GM18505 (cell line): ENCODE results near the gene UBA6.
"Not testable (repeated sequence)": the region's sequence is repeated elsewhere in the genome, so short reads cannot be mapped to it uniquely, and the experiment has no call there.

Experiments
- ATAC-seq: cut with Tn5 transposase; IDR thresholded peaks from one replicate; pipeline ENCODE4 v1.9.1; 2021; ENCODE audit not compliant: unreplicated experiment
- POLR2A ChIP-seq: IDR thresholded peaks from 4 replicates; pipeline ENCODE4 v1.6.1; 2011; ENCODE audit warnings: borderline replicate concordance; ENCODE audit not compliant: insufficient read depth, insufficient read length; ENCODE audit errors: extremely low read depth

Gene UBA6

DNA sequence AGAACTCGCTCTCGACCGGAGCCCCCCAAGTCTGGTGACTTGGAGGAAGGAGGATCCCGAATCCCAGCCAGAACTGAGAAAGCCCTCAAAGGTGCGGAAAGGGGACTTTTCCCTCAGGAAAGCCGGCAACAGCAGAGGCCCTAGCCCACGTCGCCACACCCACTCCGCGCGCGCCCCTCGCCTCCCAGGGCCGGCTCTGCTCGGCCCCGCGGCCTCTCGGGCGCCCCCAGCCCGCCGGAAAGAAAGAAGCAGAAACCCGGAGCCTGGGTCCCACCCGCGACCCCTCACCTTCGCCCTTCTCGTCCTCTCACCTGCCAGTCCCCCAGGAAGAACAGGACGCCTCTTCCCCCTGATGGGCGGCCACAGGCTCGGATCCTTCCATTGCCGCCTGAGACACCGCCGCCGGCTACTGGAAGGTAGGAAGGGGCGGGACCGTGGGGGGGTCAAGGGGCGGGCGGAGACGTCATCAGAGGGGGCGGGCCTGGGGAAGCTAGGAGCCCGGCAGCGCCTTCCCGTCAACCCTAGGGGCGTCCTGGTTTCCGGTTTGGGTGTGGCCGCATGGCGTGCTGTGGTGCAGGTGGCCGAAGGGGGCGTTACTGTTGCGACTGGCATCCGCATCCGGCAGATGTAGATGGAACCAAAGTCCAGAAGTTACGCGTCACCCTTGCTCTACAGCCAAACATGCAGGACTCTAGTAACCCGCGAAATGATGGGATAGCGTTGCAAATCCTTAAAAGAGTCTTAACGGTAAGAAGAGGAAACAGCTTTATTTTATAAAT is at the start of gene UBA6:
Gene UBA6, minus strand, starts transcription at position 418 of the 779 bp plus-strand sequence. Its CDS starts 36 bp downstream, at position 382.
- peak; percentile 92 for TF ChIP-seq POLR2A
- peak; percentile 98 for ATAC-seq

DNA sequence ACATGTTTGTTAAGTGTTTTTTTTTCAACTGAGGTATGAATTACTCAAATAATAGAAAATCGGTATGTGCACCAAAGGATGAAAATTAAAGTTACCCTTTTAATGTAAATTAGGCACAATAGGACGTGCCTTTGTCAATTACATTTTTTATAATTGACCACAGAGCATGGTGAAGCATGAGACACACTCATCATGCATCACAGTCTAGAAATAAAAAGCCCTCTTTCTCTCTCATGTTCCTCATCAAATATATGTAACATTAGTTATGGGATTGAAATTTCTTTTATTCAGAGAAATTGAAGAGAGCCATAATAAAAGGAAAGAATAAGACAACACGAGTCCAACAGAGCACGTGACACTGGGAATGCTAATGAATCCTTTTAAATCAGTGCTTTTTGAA is 49.7 kb upstream of the UBA6 start:
- no peak for ATAC-seq

DNA sequence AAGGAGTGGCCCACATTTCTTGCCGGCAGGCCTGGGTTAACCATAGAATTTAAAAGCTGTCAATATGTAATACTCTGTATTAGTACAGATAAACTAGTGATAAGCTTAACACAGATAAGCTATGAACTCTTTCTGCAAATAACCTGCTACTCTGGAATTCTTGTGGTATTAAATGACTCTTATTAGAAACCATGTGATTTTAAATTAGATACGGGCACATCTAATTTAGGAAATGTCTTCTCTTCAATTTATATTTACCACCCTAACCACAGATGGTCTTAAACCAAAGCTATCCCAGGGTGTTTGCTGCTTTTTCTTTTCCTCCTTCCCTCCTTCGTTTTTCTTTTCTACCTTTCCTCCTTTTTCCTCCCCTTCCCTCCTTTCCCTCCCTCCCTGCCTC is 48.3 kb upstream of the UBA6 start:
- ATAC-seq: no peak
- TF ChIP-seq POLR2A: no peak

More for the DNA sequence above, 49.7 kb upstream of the UBA6 start:
- TF ChIP-seq POLR2A: no peak

DNA sequence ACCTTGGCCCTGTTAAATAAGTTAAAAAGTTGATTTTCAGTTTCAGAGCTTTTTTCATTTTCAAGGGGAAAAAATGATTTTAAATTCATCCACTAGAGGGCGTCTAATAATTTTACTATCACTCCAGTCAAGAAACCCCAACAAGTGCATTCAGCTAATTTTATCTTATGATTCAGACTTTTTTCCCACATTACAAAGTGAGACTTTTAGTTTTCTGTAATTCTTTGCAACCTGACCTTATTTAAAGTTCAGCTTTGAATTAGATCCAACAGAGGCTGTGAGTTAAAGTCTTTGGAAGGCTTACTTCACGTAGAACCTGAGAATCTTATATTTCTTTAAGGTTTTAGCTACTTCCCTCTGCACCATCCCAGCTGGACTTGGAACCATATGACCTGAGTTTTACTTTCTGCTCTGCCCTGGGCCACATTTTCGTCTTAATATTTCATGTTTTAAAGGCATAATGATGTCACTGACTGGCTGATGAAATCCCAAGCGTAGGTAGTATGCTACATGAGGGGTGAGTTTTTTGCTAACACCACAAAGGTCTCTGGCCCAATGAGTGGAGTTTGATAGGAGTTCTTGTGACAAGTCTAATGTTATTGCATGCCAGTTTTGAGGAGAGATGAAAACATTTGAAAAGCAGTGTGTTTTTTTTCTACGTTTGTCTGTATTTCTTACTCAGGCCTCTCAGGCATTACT is 46.0 kb upstream of the UBA6 start:
- ATAC-seq: no peak
- no peak for TF ChIP-seq POLR2A

DNA sequence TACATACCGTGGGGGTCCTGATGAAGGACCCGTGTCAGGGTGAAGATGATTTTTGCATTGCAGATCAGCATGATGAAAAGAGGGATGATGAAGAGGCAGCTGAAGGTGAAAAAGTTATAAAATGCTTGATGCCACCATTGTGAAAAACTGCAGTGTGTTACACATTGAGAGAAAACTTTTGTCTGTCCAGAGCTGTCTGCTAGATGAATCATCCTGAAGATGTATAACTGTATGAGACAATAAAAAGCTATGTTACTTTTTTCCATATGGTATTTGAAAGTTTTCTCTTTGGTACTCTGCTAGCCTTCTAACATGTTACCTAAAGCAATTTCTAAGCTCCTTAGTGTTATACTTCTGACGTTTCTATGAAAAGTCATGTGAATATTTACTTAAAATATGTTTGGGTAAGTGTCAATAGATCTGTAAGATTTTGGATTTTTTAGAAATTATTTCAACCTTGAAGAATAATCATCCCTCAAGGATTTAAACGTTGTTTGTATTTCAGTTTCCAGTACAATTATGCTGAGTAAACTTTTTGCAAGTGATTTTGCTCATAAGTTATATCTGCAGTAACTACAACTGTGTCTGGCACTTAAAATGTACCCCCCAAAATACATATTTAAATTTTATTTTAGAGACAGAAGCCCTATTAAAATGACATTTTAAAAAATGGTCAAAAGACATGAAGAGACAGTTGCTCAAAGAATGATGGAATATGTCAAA is 43.8 kb upstream of the UBA6 start:
- no peak for TF ChIP-seq POLR2A
- no peak for ATAC-seq

DNA sequence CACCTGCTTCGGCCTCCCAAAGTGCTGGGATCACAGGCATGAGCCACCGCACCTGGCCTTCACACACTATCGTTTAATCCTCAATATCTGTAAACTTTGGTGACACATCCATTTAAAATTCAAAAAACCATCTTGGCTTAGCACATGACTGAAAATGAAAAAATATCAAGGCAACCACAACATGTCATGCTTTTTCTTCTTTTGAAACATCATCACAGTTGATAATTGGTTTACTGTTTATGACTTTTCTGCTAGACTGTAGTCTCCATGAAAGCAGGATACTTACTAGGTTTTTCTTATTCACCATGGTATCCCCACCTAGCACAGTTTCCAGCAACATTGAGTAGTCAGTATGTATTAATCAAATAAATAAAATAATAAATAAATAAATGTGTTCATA is 42.2 kb upstream of the UBA6 start:
- ATAC-seq: no peak
- TF ChIP-seq POLR2A: no peak

DNA sequence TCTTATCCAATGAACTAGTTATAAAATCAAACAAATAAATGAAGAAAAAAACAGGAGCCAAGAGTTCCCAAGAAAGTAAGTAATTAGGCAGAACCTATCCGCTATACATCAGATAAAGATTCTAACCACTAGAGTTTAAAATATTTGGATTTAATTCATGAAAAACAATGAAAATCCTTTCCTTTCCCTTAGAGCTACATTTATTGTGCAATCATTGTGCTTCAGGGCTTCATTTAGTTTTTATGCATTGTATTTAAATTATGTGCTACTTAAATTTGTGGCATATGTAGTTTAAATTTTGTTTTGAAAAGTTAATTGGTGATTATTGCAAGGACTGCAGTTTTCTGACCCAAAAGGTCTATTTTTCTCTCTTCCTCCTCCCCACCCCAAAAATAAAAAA is 35.3 kb upstream of the UBA6 start:
- no peak for ATAC-seq
- no peak for TF ChIP-seq POLR2A

DNA sequence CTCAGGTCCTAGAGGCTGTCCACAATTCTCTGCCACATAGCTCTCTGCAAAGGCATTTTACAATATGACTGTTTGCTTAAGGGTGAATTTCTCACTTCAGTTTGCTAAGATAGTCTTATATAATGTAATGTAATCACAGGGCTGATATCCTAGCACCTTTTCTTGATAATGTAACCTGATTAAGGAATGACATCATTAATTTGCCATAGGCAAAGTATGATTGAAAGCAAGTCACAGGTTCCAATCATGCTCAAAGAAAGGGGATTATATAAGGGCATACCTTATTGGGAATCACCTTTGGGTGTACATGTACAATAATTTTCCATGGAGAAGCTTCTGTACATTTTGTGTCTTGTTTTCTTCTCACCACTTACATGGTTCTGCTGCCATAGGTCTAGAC is 34.4 kb upstream of the UBA6 start:
- ATAC-seq: no peak
- TF ChIP-seq POLR2A: no peak

DNA sequence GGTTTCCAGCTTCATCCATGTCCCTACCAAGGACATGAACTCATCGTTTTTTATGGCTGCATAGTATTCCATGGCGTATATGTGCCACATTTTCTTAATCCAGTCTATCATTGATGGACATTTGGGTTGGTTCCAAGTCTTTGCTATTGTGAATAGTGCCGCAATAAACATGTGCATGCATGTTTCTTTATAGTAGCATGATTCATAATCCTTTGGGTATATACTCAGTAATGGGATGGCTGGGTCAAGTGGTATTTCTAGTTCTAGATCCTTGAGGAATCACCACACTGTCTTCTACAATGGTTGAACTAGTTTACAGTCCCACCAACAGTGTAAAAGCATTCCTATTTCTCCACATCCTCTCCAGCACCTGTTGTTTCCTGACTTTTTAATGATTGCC is 29.6 kb upstream of the UBA6 start:
- not testable (repeated sequence) for ATAC-seq

DNA sequence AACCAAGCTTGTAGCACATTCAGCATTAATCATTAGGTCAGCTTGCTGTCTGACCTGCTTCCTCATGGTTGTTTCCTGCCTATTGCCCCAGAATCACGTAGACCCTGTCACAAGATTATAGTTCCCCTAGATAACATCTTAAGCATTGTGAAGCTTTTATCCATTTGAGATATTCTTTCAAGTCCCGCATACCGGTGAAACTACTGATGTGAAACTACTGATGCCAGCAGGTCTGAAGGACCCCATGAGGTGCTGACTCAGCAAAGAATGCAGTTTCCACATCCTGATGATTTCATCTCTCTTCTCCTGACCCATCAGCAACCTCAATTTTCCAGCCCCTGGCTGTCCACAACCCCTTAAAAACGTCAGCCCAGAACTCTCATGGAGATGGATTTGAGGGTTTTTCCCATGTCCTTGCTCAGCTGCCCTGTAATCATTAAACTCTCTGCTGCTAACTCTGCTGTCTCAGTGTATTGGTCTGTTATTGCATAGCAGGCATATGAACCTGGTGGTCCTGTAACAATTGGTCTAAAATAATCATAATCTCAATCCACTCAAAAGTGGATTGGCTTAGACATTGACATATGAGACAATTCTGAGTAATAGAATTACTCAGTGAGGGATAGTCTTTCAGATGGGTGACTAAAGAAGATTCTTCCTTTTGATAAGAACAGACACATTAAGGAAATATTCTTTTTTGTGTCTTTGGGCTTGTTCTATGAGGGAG is 26.3 kb upstream of the UBA6 start:
- ATAC-seq: no peak
- no peak for TF ChIP-seq POLR2A

DNA sequence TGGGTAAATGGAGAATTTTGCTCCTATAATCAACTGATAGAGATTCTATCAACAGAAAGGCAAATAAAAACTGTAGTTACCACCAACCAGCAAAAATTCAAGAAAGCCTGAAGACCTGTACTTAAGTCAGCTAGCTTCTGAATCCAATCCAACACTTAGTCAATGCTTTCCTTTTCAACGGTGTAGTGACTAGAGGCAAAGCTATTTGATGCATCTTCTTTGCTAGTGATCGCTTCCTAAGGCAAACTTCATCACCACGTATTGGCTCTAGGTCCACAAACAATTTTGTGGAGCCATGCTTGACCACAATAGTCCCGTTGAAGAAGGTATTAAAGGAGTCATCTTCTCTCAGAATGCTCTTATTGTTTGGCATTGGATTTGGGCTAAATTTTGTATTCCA is 25.0 kb upstream of the UBA6 start:
- ATAC-seq: no peak

DNA sequence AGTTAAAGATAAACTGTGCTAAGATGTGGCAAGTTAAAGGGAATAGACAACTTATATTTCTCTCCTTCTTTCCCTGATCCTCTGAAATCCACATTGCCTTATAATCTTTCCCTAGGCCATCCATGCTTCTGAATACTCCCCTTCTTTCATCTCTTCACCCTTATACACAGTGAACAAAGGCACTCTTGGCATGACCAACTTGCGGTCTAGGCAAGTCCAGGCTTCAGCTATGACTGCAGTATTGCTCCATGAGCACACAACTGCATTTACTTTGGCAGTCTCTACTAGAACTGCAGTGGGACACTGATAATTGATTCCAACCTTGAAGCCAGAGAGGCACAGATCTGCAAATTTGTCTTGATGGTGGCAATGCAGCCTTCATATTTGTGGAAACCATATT is 24.2 kb upstream of the UBA6 start:
- TF ChIP-seq POLR2A: no peak
- no peak for ATAC-seq

More for the DNA sequence above, 25.0 kb upstream of the UBA6 start:
- TF ChIP-seq POLR2A: no peak

DNA sequence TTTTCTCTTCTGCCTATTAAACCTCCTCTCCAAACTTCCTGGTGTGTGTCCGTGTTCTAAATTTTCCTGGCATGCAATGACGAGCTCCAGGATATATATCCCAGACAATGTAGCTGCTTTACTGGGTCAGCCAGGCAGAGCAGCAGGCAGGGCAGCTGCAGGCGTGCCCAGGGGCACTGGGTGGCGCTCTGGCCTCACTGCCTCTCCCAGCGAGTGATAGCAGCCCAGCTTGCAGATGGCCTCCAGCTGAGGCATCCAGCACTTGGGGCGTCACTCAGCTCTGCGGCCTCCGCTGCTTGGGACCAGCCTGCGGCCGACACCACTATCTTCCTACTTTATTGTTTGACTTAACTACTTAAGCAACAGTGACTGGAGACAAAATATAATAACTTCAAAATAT is 23.0 kb upstream of the UBA6 start:
- TF ChIP-seq POLR2A: no peak
- no peak for ATAC-seq
